ENCODE results near the gene NPEPL1.

Gene NPEPL1

GRCh38 chr20:58665606-58666005, 27.0 kb upstream of the NPEPL1 start:
- Mint-ChIP-seq H3K9me3 (no peaks in the 10 kb centered on the region), H3K27me3 (ENCODE audit: low read depth) (no peaks in the 10 kb centered on the region), H3K4me1 (ENCODE audit: low read depth) (peaks cover 40% of the 10 kb centered on the region), H3K36me3 (ENCODE audit: low read depth) (peaks cover 56% of the 10 kb centered on the region), H3K27ac (no peak overlapping the region), H3K4me3 (no peak overlapping the region)
- DNase-seq (ENCODE audit: low spot score): no peak

- no peak for DNase-seq (ENCODE audit: low spot score)
- peak overlapping the region; percentile 1 for H3K27ac Mint-ChIP-seq
- no peaks in the 10 kb centered on the region for H3K9me3 Mint-ChIP-seq
- no peaks in the 10 kb centered on the region for H3K27me3 Mint-ChIP-seq (ENCODE audit: low read depth)
- no peak overlapping the region for H3K4me3 Mint-ChIP-seq
- H3K4me1 Mint-ChIP-seq (ENCODE audit: low read depth): peaks cover 30% of the 10 kb centered on the region
- peaks cover 54% of the 10 kb centered on the region for H3K36me3 Mint-ChIP-seq (ENCODE audit: low read depth)
These were observed 25.9 kb upstream of the NPEPL1 start for GRCh38 chr20:58666702-58667101.

- Mint-ChIP-seq H3K27ac (no peak overlapping the region), H3K36me3 (ENCODE audit: low read depth) (peaks cover 52% of the 10 kb centered on the region), H3K4me3 (no peak overlapping the region), H3K27me3 (ENCODE audit: low read depth) (no peaks in the 10 kb centered on the region), H3K9me3 (no peaks in the 10 kb centered on the region), H3K4me1 (ENCODE audit: low read depth) (peaks cover 24% of the 10 kb centered on the region)
- DNase-seq (ENCODE audit: low spot score): no peak
These were observed 24.6 kb upstream of the NPEPL1 start for GRCh38 chr20:58667975-58668374.

- no peak for DNase-seq (ENCODE audit: low spot score)
- Mint-ChIP-seq H3K9me3 (no peaks in the 10 kb centered on the region), H3K4me3 (no peak overlapping the region), H3K36me3 (ENCODE audit: low read depth) (peaks cover 52% of the 10 kb centered on the region), H3K27ac (no peak overlapping the region), H3K4me1 (ENCODE audit: low read depth) (peaks cover 19% of the 10 kb centered on the region), H3K27me3 (ENCODE audit: low read depth) (no peaks in the 10 kb centered on the region)
These were observed 23.7 kb upstream of the NPEPL1 start for GRCh38 chr20:58668901-58669286.

DNA sequence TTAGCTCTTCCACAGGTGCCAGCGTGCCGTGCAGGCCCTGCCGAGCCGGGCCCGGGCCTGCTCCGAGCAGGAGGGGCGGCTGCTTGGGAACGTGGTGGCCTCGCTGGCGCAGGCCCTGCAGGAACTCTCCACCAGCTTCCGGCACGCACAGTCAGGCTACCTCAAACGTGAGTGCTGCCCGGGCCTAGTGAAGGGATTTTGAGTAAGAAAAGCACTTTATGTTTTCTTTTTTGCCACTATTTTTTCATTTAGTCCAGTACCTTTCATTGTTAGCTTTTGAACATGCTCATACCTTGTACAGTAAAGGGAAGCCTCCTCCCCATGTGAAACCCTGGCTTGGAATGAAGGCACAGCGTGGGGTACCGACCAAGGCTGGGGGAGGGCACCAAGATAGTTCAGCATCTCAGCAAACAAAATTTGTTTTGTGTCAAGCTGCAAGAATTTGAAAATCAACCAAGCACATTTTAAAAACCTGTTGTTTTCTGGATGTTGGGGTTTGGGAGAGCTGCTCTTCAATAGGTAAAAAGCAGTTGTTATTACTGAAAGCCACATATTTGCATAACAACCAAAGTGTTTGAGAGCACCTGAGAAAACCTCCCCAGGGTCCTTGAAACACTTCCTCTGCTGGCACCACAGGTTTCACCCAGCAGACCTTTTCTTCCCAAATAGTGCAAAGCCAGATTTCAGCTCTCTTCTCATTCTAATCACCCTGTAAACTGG, 23.2 kb upstream of the NPEPL1 start:
- H3K4me1 Mint-ChIP-seq (ENCODE audit: low read depth): peaks cover 16% of the 10 kb centered on the region
- H3K4me3 Mint-ChIP-seq: no peak overlapping the region
- H3K36me3 Mint-ChIP-seq (ENCODE audit: low read depth): peaks cover 54% of the 10 kb centered on the region

DNA sequence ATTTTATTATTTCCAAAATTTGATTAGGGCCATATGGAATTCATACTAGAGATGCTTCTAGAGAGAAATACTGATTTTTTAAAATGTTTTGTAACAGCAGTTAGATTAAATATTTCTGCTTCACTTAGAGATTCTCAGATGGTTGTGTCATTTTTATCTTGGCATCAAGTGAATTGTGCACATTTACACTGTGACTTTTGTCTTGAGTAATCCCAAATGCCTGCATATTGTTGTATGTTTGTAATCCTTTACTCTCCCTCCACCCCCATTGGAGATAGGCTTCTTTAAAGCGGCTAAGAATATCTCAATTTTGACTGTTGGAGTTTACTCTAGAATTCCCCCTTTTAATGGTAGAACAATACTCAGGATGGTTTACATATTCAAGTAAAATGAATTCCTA, 22.5 kb upstream of the NPEPL1 start:
- peaks cover 15% of the 10 kb centered on the region for H3K4me1 Mint-ChIP-seq (ENCODE audit: low read depth)
- H3K9me3 Mint-ChIP-seq: no peaks in the 10 kb centered on the region
- H3K27me3 Mint-ChIP-seq (ENCODE audit: low read depth): no peaks in the 10 kb centered on the region
- peaks cover 58% of the 10 kb centered on the region for H3K36me3 Mint-ChIP-seq (ENCODE audit: low read depth)
- no peak overlapping the region for H3K4me3 Mint-ChIP-seq
- no peak overlapping the region for H3K27ac Mint-ChIP-seq
- no peak for DNase-seq (ENCODE audit: low spot score)

More for the DNA sequence above, 23.2 kb upstream of the NPEPL1 start:
- Mint-ChIP-seq H3K27ac (no peak overlapping the region), H3K9me3 (no peaks in the 10 kb centered on the region), H3K27me3 (ENCODE audit: low read depth) (no peaks in the 10 kb centered on the region)
- no peak for DNase-seq (ENCODE audit: low spot score)

GRCh38 chr20:58670659-58671058, 21.9 kb upstream of the NPEPL1 start:
- H3K9me3 Mint-ChIP-seq: no peaks in the 10 kb centered on the region
- DNase-seq (ENCODE audit: low spot score): no peak
- peaks cover 60% of the 10 kb centered on the region for H3K36me3 Mint-ChIP-seq (ENCODE audit: low read depth)
- no peak overlapping the region for H3K27ac Mint-ChIP-seq
- H3K4me1 Mint-ChIP-seq (ENCODE audit: low read depth): peaks cover 13% of the 10 kb centered on the region
- no peaks in the 10 kb centered on the region for H3K27me3 Mint-ChIP-seq (ENCODE audit: low read depth)
- no peak overlapping the region for H3K4me3 Mint-ChIP-seq

GRCh38 chr20:58673119-58673518, 19.5 kb upstream of the NPEPL1 start:
- peaks cover 61% of the 10 kb centered on the region for H3K36me3 Mint-ChIP-seq (ENCODE audit: low read depth)
- H3K4me3 Mint-ChIP-seq: no peak overlapping the region

GRCh38 chr20:58675146-58675584, 17.4 kb upstream of the NPEPL1 start:
- Mint-ChIP-seq H3K36me3 (ENCODE audit: low read depth) (peaks cover 60% of the 10 kb centered on the region), H3K4me3 (no peak overlapping the region), H3K9me3 (no peaks in the 10 kb centered on the region), H3K4me1 (ENCODE audit: low read depth) (peaks cover 3% of the 10 kb centered on the region), H3K27ac (no peak overlapping the region), H3K27me3 (ENCODE audit: low read depth) (no peaks in the 10 kb centered on the region)
- DNase-seq (ENCODE audit: low spot score): no peak

More at GRCh38 chr20:58673119-58673518, 19.5 kb upstream of the NPEPL1 start:
- Mint-ChIP-seq H3K27ac (no peak overlapping the region), H3K27me3 (ENCODE audit: low read depth) (no peaks in the 10 kb centered on the region), H3K4me1 (ENCODE audit: low read depth) (peaks cover 3% of the 10 kb centered on the region), H3K9me3 (no peaks in the 10 kb centered on the region)
- no peak for DNase-seq (ENCODE audit: low spot score)

DNA sequence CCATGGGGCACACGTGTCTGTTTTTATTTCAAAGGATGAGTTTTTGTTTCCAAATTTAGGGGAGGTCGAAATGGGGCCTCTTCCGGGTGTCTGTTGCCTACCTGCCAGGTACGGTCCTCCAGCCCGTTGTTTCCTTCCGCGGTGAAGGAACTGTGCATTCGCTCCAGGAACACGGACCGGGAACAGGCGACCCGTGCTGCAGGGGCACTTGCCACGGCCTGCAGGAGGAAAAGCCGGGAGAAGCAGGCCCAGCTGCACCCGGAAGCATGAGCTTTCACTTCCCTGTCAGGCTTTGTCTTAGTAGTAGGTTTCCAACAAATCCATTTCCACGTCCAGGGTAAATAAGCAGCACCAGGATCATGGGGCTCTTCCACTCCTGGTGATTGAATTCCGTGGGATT, 17.0 kb upstream of the NPEPL1 start:
- DNase-seq (ENCODE audit: low spot score): no peak
- Mint-ChIP-seq H3K4me1 (ENCODE audit: low read depth) (peaks cover 3% of the 10 kb centered on the region), H3K36me3 (ENCODE audit: low read depth) (peaks cover 57% of the 10 kb centered on the region), H3K4me3 (no peak overlapping the region), H3K27me3 (ENCODE audit: low read depth) (no peaks in the 10 kb centered on the region), H3K27ac (no peak overlapping the region), H3K9me3 (no peaks in the 10 kb centered on the region)

- Mint-ChIP-seq H3K27ac (no peak overlapping the region), H3K4me1 (ENCODE audit: low read depth) (peaks cover 3% of the 10 kb centered on the region), H3K9me3 (no peaks in the 10 kb centered on the region), H3K4me3 (no peak overlapping the region), H3K36me3 (ENCODE audit: low read depth) (peaks cover 59% of the 10 kb centered on the region), H3K27me3 (ENCODE audit: low read depth) (no peaks in the 10 kb centered on the region)
- DNase-seq (ENCODE audit: low spot score): no peak
These were observed 16.4 kb upstream of the NPEPL1 start for GRCh38 chr20:58676161-58676560.

DNA sequence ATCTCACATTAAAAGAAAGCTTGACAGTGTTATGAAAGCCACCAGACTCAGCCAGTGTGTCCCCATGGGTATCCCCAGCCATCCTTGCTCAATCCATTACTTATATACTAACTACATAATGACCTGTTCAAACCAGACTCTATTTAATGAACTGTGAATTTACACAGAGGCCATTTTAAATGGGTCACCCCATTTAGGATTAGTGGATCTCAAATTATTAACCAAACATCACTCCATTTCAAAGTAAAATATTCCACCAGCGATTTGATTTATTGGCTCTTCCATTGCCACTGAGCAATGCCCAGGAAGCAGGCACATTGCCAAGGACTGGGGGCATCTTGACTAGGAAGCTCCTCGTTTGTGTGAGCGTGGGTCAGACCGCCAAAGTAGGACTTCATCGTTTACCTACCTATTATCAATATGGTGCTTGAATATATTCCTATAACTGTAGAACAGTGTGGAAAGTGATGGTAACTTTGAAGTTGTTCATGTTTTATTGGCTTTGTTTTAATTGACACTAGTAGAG, 15.5 kb upstream of the NPEPL1 start:
- Mint-ChIP-seq H3K27me3 (ENCODE audit: low read depth) (no peaks in the 10 kb centered on the region), H3K36me3 (ENCODE audit: low read depth) (peaks cover 58% of the 10 kb centered on the region), H3K9me3 (no peaks in the 10 kb centered on the region), H3K27ac (no peak overlapping the region), H3K4me3 (no peak overlapping the region), H3K4me1 (ENCODE audit: low read depth) (peaks cover 3% of the 10 kb centered on the region)
- DNase-seq (ENCODE audit: low spot score): no peak

DNA sequence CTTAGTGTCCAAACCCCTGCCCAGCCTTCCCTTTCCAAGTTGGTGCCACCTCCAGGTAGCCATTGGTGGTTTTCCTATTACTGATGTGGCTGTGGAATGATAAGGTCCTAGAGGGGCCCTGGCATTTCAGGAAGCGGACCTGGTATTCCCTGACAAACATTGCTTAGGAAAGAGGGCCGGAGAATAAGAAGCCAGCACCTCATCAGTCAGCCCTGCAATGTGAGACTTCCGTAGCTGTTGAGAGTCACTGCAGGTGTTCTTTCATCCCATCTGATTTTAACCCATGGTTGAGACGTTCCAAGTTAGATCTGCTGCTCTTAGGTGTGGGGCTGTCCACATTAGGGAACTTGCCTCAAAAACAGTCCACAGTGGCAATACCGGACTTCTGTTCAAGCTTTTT, 14.8 kb upstream of the NPEPL1 start:
- DNase-seq (ENCODE audit: low spot score): no peak
- no peak overlapping the region for H3K4me3 Mint-ChIP-seq
- H3K36me3 Mint-ChIP-seq (ENCODE audit: low read depth): peaks cover 57% of the 10 kb centered on the region
- H3K27ac Mint-ChIP-seq: no peak overlapping the region
- H3K4me1 Mint-ChIP-seq (ENCODE audit: low read depth): peaks cover 3% of the 10 kb centered on the region
- no peaks in the 10 kb centered on the region for H3K27me3 Mint-ChIP-seq (ENCODE audit: low read depth)
- H3K9me3 Mint-ChIP-seq: no peaks in the 10 kb centered on the region

GRCh38 chr20:58678806-58679205, 13.8 kb upstream of the NPEPL1 start:
- Mint-ChIP-seq H3K4me1 (ENCODE audit: low read depth) (no peaks in the 10 kb centered on the region), H3K9me3 (no peaks in the 10 kb centered on the region), H3K27me3 (ENCODE audit: low read depth) (no peaks in the 10 kb centered on the region), H3K36me3 (ENCODE audit: low read depth) (peaks cover 48% of the 10 kb centered on the region), H3K4me3 (no peak overlapping the region), H3K27ac (no peak overlapping the region)
- DNase-seq (ENCODE audit: low spot score): no peak

Data from T-helper 2 cell treated with Interferon-gamma antibody and Interleukin-4, amounts not matched to agents 5 μg/mL and 100 μg/mL, for 36 hours (primary cell).